ENCODE data around the gene GBP7. TPM values are rescaled to one million over a fixed set of nuclear protein-coding genes. Genes with fewer than 3 reads are reported as not detected.

GBP7 gene
- polyA plus RNA-seq, 3 donors = not detected

DNA sequence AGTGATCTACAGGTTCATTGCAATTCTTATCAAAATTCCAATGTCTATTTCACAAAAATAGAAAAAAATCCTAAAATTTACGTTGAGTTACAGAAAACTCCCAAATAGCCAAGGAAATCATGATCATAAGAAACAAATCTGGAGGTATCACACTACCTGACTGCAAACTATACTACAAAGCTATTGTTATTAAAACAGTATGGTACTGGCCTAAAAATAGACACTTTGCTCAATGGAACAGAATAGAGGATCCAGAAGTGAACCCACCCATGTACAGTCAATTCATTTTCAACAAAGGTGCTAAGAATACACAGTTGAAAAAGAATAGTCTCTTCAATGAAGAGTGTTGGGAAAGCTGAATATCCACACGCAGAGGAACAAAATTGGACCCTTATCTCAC lies 80.1 kb downstream of the GBP7 start:
- H3K9me3 ChIP-seq (replicated peaks in 1 of 2; ENCODE audit: control insufficient read depth in 1 of 2, insufficient read depth in 1 of 2, low read length in 2 of 2) = peaks cover 3 to 5% of the 10 kb centered on the region in 2 donors
- intact Hi-C loops (cut with micrococcal nuclease) = no loop called here
- no peaks in the 10 kb centered on the region for H3K4me1 Mint-ChIP-seq
- no peaks in the 10 kb centered on the region for H3K27me3 ChIP-seq (ENCODE audit: control insufficient read depth in 2 of 2, insufficient read depth in 2 of 2, low read length in 2 of 2)
- WGBS (ENCODE audit: insufficient coverage) = no CpG with 5 or more reads among the region's 2 CpGs
- H3K9ac ChIP-seq (ENCODE audit: insufficient read depth, low read length, poor library complexity, severe bottlenecking) = no peak overlapping the region
- no peak overlapping the region for H3K4me3 ChIP-seq (replicated peaks in 1 of 3; ENCODE audit: low read depth in 2 of 3, low read length in 3 of 3)
- H2AFZ ChIP-seq (ENCODE audit: insufficient read depth, low read depth, low read length, poor library complexity, severe bottlenecking) = no peak overlapping the region
- no peaks in the 10 kb centered on the region for H3K36me3 ChIP-seq (replicated peaks in 1 of 2; ENCODE audit: control insufficient read depth in 1 of 2, insufficient read depth in 2 of 2, low read length in 2 of 2)
- H3K27me3 Mint-ChIP-seq (ENCODE audit: low read depth in 3 of 3) = peaks cover 0 to 4% (median 0%) of the 10 kb centered on the region in 3 donors
- H3K4me3 Mint-ChIP-seq = no peak overlapping the region
- H4K20me1 ChIP-seq (ENCODE audit: insufficient read depth, low read length) = no peaks in the 10 kb centered on the region
- H3K4me2 ChIP-seq (replicated peaks; ENCODE audit: extremely low read depth, low read length, poor library complexity, severe bottlenecking) = no peak overlapping the region
- no peak overlapping the region for H3K27ac Mint-ChIP-seq
- no peak for TF ChIP-seq CTCF (IDR thresholded peaks at IDR 0.05)
- no peaks in the 10 kb centered on the region for H3K79me2 ChIP-seq (ENCODE audit: insufficient read depth, low read length)
- H3K27ac ChIP-seq (ENCODE audit: low read depth in 1 of 2, low read length in 2 of 2) = no peak overlapping the region
- H3K9me3 Mint-ChIP-seq = peaks cover 4 to 16% (median 9%) of the 10 kb centered on the region in 7 donors
- no peaks in the 10 kb centered on the region for H3K4me1 ChIP-seq (ENCODE audit: control insufficient read depth in 1 of 2, insufficient read depth in 2 of 2, low read length in 2 of 2)
- H3K36me3 Mint-ChIP-seq = no peaks in the 10 kb centered on the region
- no peak for DNase-seq

DNA sequence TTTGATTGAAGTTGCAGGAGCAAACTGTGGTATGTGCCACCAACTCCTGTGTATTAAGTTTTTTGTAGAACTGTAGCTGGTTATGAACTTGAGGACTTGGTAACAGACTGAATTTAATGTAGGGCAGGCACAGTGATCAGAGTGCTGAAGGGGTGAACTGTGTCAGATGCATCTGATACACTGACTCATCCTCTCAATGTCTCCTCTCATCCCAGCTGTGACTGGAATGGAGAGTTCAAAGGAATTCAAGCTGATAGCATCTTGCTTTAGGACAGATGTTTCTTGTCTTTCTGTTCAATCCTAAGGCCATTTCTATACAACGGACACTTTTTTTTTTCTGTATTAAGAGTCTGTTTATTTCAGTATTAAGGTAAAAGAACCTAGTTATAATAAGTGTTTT lies 85.8 kb downstream of the GBP7 start:
- Histone ChIP-seq H3K9me3 (replicated peaks in 1 of 2; ENCODE audit: control insufficient read depth in 1 of 2, insufficient read depth in 1 of 2, low read length in 2 of 2) (no peaks in the 10 kb centered on the region), H3K4me3 (replicated peaks in 1 of 3; ENCODE audit: low read depth in 2 of 3, low read length in 3 of 3) (no peak overlapping the region), H3K36me3 (replicated peaks in 1 of 2; ENCODE audit: control insufficient read depth in 1 of 2, insufficient read depth in 2 of 2, low read length in 2 of 2) (no peaks in the 10 kb centered on the region), H3K4me2 (replicated peaks; ENCODE audit: extremely low read depth, low read length, poor library complexity, severe bottlenecking) (no peak overlapping the region), H3K9ac (ENCODE audit: insufficient read depth, low read length, poor library complexity, severe bottlenecking) (no peak overlapping the region), H4K20me1 (ENCODE audit: insufficient read depth, low read length) (no peaks in the 10 kb centered on the region), H3K79me2 (ENCODE audit: insufficient read depth, low read length) (no peaks in the 10 kb centered on the region), H2AFZ (ENCODE audit: insufficient read depth, low read depth, low read length, poor library complexity, severe bottlenecking) (no peak overlapping the region), H3K27me3 (ENCODE audit: control insufficient read depth in 2 of 2, insufficient read depth in 2 of 2, low read length in 2 of 2) (no peaks in the 10 kb centered on the region), H3K27ac (ENCODE audit: low read depth in 1 of 2, low read length in 2 of 2) (no peak overlapping the region), H3K4me1 (ENCODE audit: control insufficient read depth in 1 of 2, insufficient read depth in 2 of 2, low read length in 2 of 2) (no peaks in the 10 kb centered on the region)
- Mint-ChIP-seq H3K36me3 (no peaks in the 10 kb centered on the region), H3K9me3 (peaks cover 0 to 3% (median 0%) of the 10 kb centered on the region in 7 donors), H3K4me1 (peaks cover 2% of the 10 kb centered on the region), H3K4me3 (no peak overlapping the region), H3K27ac (no peak overlapping the region), H3K27me3 (ENCODE audit: low read depth in 3 of 3) (no peaks in the 10 kb centered on the region)
- no peak for DNase-seq
- TF ChIP-seq CTCF (IDR thresholded peaks at IDR 0.05) = no peak
- WGBS (ENCODE audit: insufficient coverage) = no CpG with 5 or more reads among the region's 1 CpG
- intact Hi-C loops (cut with micrococcal nuclease) = loop anchor here in 1 of 2 donors (10.0 kb wide), 1 partner anchor 365 kb away; no protein-coding TSS in a partner anchor
